SK-MEL-5 (cell line): ENCODE results near the gene ZMYM4. TPM values are rescaled to one million over a fixed set of nuclear protein-coding genes. Genes with fewer than 3 reads are reported as not detected.
"Not testable (repeated sequence)": the region's sequence is repeated elsewhere in the genome, so short reads cannot be mapped to it uniquely, and the experiment has no call there.

Experiments
- DNase-seq: peaks from one replicate; pipeline ENCODE4 v3.0.0-alpha.2; 2016; ENCODE audit warnings: low read depth, low spot score
- in situ Hi-C: cut with HindIII; loops from 2 replicates; pipeline ENCODE4 v1.10.0; 2016; ENCODE audit warnings: low sequenced_read_pairs, high pct_unique_total_duplicates, low pct_unique_long_range_greater_than_20kb
- small RNA-seq, 2 experiments: library from RNA; depleted of rRNA; stranded (forward); fragments of <200 nt; gene quantifications; one replicate each; pipeline ENCODE3, GENCODE V24; 2014
- total RNA-seq: library from RNA; depleted of rRNA; stranded (reverse); fragments of >200 nt; shearing (Covaris generic); gene quantifications from 2 replicates; pipeline ENCODE4 v1.2.3, GENCODE V29; 2014; rRNA removed

ZMYM4 gene
- total RNA-seq, 1 experiment from 2014 or later = 25.3 TPM

- DNase-seq = no peak
- in situ Hi-C loops = no loop called here
Measured at GRCh38 chr1:35461966-35462651, 193.6 kb downstream of the ZMYM4 start.

GRCh38 chr1:35463232-35463631 is 194.7 kb downstream of the ZMYM4 start:
- in situ Hi-C loops = no loop called here

GRCh38 chr1:35463749-35464148 is 195.2 kb downstream of the ZMYM4 start:
- in situ Hi-C loops, DNase-seq: not testable (repeated sequence)

More at GRCh38 chr1:35463232-35463631, 194.7 kb downstream of the ZMYM4 start:
- DNase-seq = no peak

- DNase-seq = no peak
- in situ Hi-C loops = no loop called here
Measured at GRCh38 chr1:35466120-35466519, 197.6 kb downstream of the ZMYM4 start.

GRCh38 chr1:35470977-35471613 is 202.6 kb downstream of the ZMYM4 start:
- in situ Hi-C loops = no loop called here
- no peak for DNase-seq

Small RNA genes lying within 50 kb of the gene (small RNA-seq; reads per million reads assigned to genes)
- 0 reads per million in 2 experiments for gene RF00091

Other genes starting within 250 kb of the ZMYM4 start
- 10.0 and 10.4 TPM in 2 replicates for gene ZMYM6, start 236.8 kb upstream of the ZMYM4 start, total RNA-seq
- gene ZMYM1, start 189.3 kb upstream of the ZMYM4 start, total RNA-seq = 18.8 and 19.3 TPM in 2 replicates
- gene SFPQ, start 75.6 kb upstream of the ZMYM4 start, total RNA-seq = 169 and 174 TPM in 2 replicates